GM19240 (cell line): Measurements from ENCODE around the gene PTK7.
"Not testable (repeated sequence)": the region's sequence is repeated elsewhere in the genome, so short reads cannot be mapped to it uniquely, and the experiment has no call there.

Experiments used
- DNase-seq: peaks from one replicate; pipeline ENCODE4 v3.0.0; 2011; ENCODE audit warnings: low spot score; ENCODE audit not compliant: insufficient read length

The PTK7 gene

GRCh38 chr6:43075670-43076463, at the start of gene PTK7:
Gene PTK7 (plus strand): TSS chr6:43076314. CDS start chr6:43076489, 175 bp downstream.
- no peak for DNase-seq

- no peak for DNase-seq
Measured at GRCh38 chr6:43026365-43026764, 49.7 kb upstream of the PTK7 start.

GRCh38 chr6:43029120-43029519, 47.0 kb upstream of the PTK7 start:
- no peak for DNase-seq

- DNase-seq = no peak
Measured at GRCh38 chr6:43032326-43032725, 43.8 kb upstream of the PTK7 start.

- DNase-seq = no peak
Measured at GRCh38 chr6:43033496-43034189, 42.5 kb upstream of the PTK7 start.

- DNase-seq = no peak
Measured at GRCh38 chr6:43034190-43034525, 42.0 kb upstream of the PTK7 start.

- no peak for DNase-seq
Measured at GRCh38 chr6:43035495-43036194, 40.5 kb upstream of the PTK7 start.

- DNase-seq = no peak
Measured at GRCh38 chr6:43036712-43037111, 39.4 kb upstream of the PTK7 start.

GRCh38 chr6:43037197-43037596, 38.9 kb upstream of the PTK7 start:
- DNase-seq = no peak

- DNase-seq = no peak
Measured at GRCh38 chr6:43037706-43038105, 38.4 kb upstream of the PTK7 start.

- DNase-seq = no peak
Measured at GRCh38 chr6:43038727-43039126, 37.4 kb upstream of the PTK7 start.

GRCh38 chr6:43040542-43041257, 35.4 kb upstream of the PTK7 start:
- DNase-seq = no peak

- not testable (repeated sequence) for DNase-seq
Measured at GRCh38 chr6:43041475-43041874, 34.6 kb upstream of the PTK7 start.

GRCh38 chr6:43043310-43043709, 32.8 kb upstream of the PTK7 start:
- no peak for DNase-seq

GRCh38 chr6:43045371-43045930, 30.7 kb upstream of the PTK7 start:
- DNase-seq = no peak

- DNase-seq = no peak
Measured at GRCh38 chr6:43047998-43048397, 28.1 kb upstream of the PTK7 start.

- no peak for DNase-seq
Measured at GRCh38 chr6:43050981-43051380, 25.1 kb upstream of the PTK7 start.

GRCh38 chr6:43052225-43052841, 23.8 kb upstream of the PTK7 start:
- no peak for DNase-seq

GRCh38 chr6:43052842-43053544, 23.1 kb upstream of the PTK7 start:
- no peak for DNase-seq

- peak; percentile 91 for DNase-seq
Measured at GRCh38 chr6:43053545-43054205, 22.4 kb upstream of the PTK7 start, which contains the start of gene CUL7. Gene CUL7 (minus strand): TSS chr6:43053851. CDS start chr6:43052788, 1,063 bp downstream.
